Measurements from ENCODE around the gene ROCK2. TPM values are rescaled to one million over a fixed set of nuclear protein-coding genes. Genes with fewer than 3 reads are reported as not detected.

Gene ROCK2
- total and polyA plus RNA-seq, 2 donors (not counting 1 experiment from before 2014, with no cell fraction given) = 2.3 to 30.2 TPM

DNA sequence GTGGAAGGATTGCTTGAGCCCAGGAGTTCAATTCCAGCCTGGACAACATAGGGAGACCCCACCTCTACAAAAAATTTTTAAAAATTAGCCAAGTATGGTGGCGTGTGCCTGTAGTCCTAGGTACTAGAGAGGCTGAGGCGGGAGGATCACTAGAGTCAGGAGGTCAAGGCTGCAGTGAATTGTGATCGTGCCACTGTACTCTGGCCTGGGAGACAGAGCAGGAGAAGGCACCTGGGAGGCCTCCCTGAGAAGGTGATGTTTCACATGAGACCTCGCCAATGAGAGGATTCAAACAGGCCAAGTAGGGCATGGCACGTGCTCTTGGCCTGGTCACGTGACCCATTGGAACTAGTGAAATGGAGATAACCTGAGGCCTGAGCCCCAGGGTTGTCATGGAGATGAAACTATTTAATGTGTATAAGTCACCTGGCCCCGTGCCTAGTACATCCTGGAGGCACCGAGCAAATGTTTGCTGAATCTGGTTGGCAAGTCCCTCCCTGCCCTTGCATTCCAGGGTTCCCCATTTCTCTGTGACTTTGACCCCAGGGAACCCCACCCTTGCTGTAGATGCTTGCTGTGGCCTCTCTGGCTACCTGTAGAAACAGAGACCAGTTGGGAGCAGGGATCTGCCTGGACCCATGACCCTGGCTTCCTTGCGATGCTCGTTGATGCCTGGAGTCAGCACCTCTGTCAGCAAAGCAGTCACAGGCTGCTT, 26.1 kb upstream of the ROCK2 start:
- Mint-ChIP-seq H3K27ac (no peak overlapping the region), H3K9me3 (ENCODE audit: insufficient read depth) (no peaks in the 10 kb centered on the region), H3K4me1 (peaks cover 24% of the 10 kb centered on the region), H3K27me3 (no peaks in the 10 kb centered on the region), H3K4me3 (no peak overlapping the region)
- Histone ChIP-seq H3K79me2 (ENCODE audit: control insufficient read depth, insufficient read depth, low read length) (no peaks in the 10 kb centered on the region), H3K9ac (ENCODE audit: low read length) (no peak overlapping the region), H3K36me3 (replicated peaks in 1 of 2; ENCODE audit: control extremely low read depth in 1 of 2, control insufficient read depth in 1 of 2, extremely low read depth in 1 of 2, insufficient read depth in 2 of 2, low read length in 1 of 2) (no peaks in the 10 kb centered on the region), H2AFZ (ENCODE audit: insufficient read depth, low read depth, low read length, poor library complexity, severe bottlenecking) (no peak overlapping the region), H3K4me1 (ENCODE audit: control insufficient read depth in 2 of 2, insufficient read depth in 2 of 2, low read length in 2 of 2) (peaks cover 17 to 20% of the 10 kb centered on the region in 2 donors), H3K27me3 (replicated peaks in 1 of 4; ENCODE audit: control extremely low read depth in 1 of 4, control insufficient read depth in 3 of 4, insufficient read depth in 4 of 4, low read length in 3 of 4) (peaks cover 0 to 4% (median 0%) of the 10 kb centered on the region in 4 experiments), H3K4me3 (ENCODE audit: control extremely low read depth in 1 of 5, extremely low read depth in 1 of 5, insufficient read depth in 1 of 5, low read depth in 2 of 5, low read length in 4 of 5) (no peak overlapping the region), H3K9me3 (ENCODE audit: control extremely low read depth in 1 of 3, control insufficient read depth in 2 of 3, insufficient read depth in 1 of 3, low read length in 2 of 3) (peaks cover 0 to 4% (median 0%) of the 10 kb centered on the region in 3 donors), H3K27ac (ENCODE audit: low read length in 2 of 2) (no peak overlapping the region), H3K4me2 (replicated peaks; ENCODE audit: low read depth, low read length, poor library complexity, severe bottlenecking) (no peak overlapping the region), H4K20me1 (ENCODE audit: control insufficient read depth, insufficient read depth, low read length, poor library complexity, severe bottlenecking) (no peaks in the 10 kb centered on the region)
- ChIA-PET CTCF (no interaction called here), POLR2A (no interaction called here)
- TF ChIP-seq EZH2 (IDR thresholded peaks at IDR 0.05; ENCODE audit: borderline replicate concordance, insufficient read depth, low read depth, low read length, poor library complexity, severe bottlenecking) = no peak
- TF ChIP-seq, protein P1, sequence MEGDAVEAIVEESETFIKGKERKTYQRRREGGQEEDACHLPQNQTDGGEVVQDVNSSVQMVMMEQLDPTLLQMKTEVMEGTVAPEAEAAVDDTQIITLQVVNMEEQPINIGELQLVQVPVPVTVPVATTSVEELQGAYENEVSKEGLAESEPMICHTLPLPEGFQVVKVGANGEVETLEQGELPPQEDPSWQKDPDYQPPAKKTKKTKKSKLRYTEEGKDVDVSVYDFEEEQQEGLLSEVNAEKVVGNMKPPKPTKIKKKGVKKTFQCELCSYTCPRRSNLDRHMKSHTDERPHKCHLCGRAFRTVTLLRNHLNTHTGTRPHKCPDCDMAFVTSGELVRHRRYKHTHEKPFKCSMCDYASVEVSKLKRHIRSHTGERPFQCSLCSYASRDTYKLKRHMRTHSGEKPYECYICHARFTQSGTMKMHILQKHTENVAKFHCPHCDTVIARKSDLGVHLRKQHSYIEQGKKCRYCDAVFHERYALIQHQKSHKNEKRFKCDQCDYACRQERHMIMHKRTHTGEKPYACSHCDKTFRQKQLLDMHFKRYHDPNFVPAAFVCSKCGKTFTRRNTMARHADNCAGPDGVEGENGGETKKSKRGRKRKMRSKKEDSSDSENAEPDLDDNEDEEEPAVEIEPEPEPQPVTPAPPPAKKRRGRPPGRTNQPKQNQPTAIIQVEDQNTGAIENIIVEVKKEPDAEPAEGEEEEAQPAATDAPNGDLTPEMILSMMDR (IDR thresholded peaks at IDR 0.05) = no peak
- DNase-seq = no peak
- ATAC-seq (ENCODE audit: low read depth) = no peak
- WGBS (ENCODE audit: insufficient coverage) = 99% methylated on average over 8 of the region's 10 CpGs
- intact Hi-C loops (cut with micrococcal nuclease) = no loop called here

DNA sequence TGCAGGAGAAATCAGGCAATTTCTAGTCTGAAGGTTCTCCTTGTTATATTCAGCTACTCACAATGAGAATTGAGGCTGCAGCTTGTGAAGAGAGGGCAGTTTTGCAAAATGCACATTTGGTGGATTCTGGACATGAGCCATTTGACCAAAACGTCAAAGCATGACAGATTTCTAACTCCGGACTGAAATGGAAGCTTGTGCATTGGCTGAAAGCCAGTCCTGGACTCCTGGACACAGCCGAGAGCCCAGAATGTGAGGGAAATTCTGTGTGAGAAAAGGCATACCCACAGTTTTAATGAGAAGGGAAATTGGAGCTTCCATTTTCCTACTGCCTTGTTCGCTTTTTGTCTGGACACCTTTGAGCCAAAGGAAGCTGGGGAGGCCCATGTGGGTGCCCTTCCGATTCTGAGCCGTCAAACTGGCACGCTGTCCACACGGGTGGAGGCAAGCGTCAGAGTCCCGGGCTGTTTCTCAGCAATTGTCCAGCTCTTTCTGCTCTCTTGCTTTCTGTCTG, 23.7 kb upstream of the ROCK2 start:
- Mint-ChIP-seq H3K9me3 (ENCODE audit: insufficient read depth) (no peaks in the 10 kb centered on the region), H3K27me3 (peaks cover 9% of the 10 kb centered on the region), H3K4me3 (no peak overlapping the region), H3K4me1 (peaks cover 3% of the 10 kb centered on the region), H3K27ac (no peak overlapping the region)
- WGBS (ENCODE audit: insufficient coverage) = 76% methylated on average over 10 of the region's 10 CpGs
- no peaks in the 10 kb centered on the region for H3K79me2 ChIP-seq (ENCODE audit: control insufficient read depth, insufficient read depth, low read length)
- CTCF ChIA-PET = no interaction called here
- no peak overlapping the region for H3K27ac ChIP-seq (ENCODE audit: low read length in 2 of 2)
- no peak overlapping the region for H3K9ac ChIP-seq (ENCODE audit: low read length)
- peaks cover 0 to 4% (median 0%) of the 10 kb centered on the region in 4 experiments for H3K27me3 ChIP-seq (replicated peaks in 1 of 4; ENCODE audit: control extremely low read depth in 1 of 4, control insufficient read depth in 3 of 4, insufficient read depth in 4 of 4, low read length in 3 of 4)
- no peak overlapping the region for H2AFZ ChIP-seq (ENCODE audit: insufficient read depth, low read depth, low read length, poor library complexity, severe bottlenecking)
- no peaks in the 10 kb centered on the region for H3K36me3 ChIP-seq (replicated peaks in 1 of 2; ENCODE audit: control extremely low read depth in 1 of 2, control insufficient read depth in 1 of 2, extremely low read depth in 1 of 2, insufficient read depth in 2 of 2, low read length in 1 of 2)
- DNase-seq (no peak), ATAC-seq (ENCODE audit: low read depth) (no peak)
- no peak overlapping the region for H3K4me3 ChIP-seq (ENCODE audit: control extremely low read depth in 1 of 5, extremely low read depth in 1 of 5, insufficient read depth in 1 of 5, low read depth in 2 of 5, low read length in 4 of 5)
- POLR2A ChIA-PET = no interaction called here
- TF ChIP-seq, protein P1 (IDR thresholded peaks at IDR 0.05) = no peak
- TF ChIP-seq EZH2 (IDR thresholded peaks at IDR 0.05; ENCODE audit: borderline replicate concordance, insufficient read depth, low read depth, low read length, poor library complexity, severe bottlenecking) = no peak
- H3K9me3 ChIP-seq (ENCODE audit: control extremely low read depth in 1 of 3, control insufficient read depth in 2 of 3, insufficient read depth in 1 of 3, low read length in 2 of 3) = peaks cover 0 to 4% (median 0%) of the 10 kb centered on the region in 3 donors
- intact Hi-C loops (cut with micrococcal nuclease) = no loop called here
- no peak overlapping the region for H3K4me2 ChIP-seq (replicated peaks; ENCODE audit: low read depth, low read length, poor library complexity, severe bottlenecking)
- H3K4me1 ChIP-seq (ENCODE audit: control insufficient read depth in 2 of 2, insufficient read depth in 2 of 2, low read length in 2 of 2) = peaks cover 3 to 4% of the 10 kb centered on the region in 2 donors
- no peaks in the 10 kb centered on the region for H4K20me1 ChIP-seq (ENCODE audit: control insufficient read depth, insufficient read depth, low read length, poor library complexity, severe bottlenecking)
